Measurements from ENCODE around the gene DAB2. TPM values are rescaled to one million over a fixed set of nuclear protein-coding genes. Genes with fewer than 3 reads are reported as not detected.

DAB2 gene
- total and polyA plus RNA-seq, 2 of the 8 experiments (the other 6 are each of a cell fraction or from before 2014, with no cell fraction given) = 2.6 to 4.9 TPM

DNA sequence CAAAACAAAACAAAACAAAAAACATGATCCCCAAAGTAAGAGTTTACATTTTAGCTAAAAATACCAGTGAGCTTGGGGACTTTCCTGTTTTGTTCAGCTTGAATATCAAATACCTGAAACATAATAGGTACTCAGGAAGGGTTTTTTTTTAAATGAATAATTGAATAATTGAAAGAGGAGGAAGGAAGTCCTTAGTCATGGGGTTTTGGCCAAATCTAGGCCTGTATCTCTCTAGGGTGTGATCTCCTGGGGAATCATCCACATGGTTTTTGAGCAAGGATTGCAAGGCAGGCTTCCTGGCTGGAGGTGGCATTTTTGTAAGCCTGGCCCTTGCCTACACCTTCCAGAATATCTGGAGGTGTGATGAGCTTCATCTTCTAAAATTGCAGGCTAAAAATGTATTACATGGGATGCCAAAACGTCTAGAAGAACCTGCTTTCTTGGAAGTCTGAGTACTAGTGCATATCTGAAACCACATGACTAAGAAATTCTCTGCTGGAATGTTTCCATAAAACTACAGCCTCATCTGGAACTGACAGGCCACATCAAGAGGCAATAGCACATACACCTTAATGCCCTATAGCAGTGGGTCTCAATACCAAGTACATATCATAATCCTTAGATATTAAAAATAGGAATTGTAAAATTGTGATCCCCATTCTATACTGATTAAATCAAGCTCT lies 70.9 kb downstream of the DAB2 start (continued):
- TF ChIP-seq CHD7 (IDR thresholded peaks at IDR 0.05; ENCODE audit: insufficient replicate concordance, low read length) = no peak
- no peak for TF ChIP-seq BCL11A (IDR thresholded peaks at IDR 0.05; ENCODE audit: low read depth in 2 of 2, low read length in 2 of 2)
- TF ChIP-seq CBX5 (IDR thresholded peaks at IDR 0.05; ENCODE audit: low read depth, low read length) = no peak
- TF ChIP-seq SP1 (IDR thresholded peaks at IDR 0.05; ENCODE audit: low read depth, low read length) = no peak
- TF ChIP-seq CHD2 (IDR thresholded peaks at IDR 0.05; ENCODE audit: low read length) = no peak
- TF ChIP-seq FOSL1 (IDR thresholded peaks at IDR 0.05; ENCODE audit: insufficient read depth, low read depth, low read length) = no peak
- TF ChIP-seq RNF2 (IDR thresholded peaks at IDR 0.05; ENCODE audit: borderline replicate concordance, low read depth, low read length, missing control alignments, poor library complexity, severe bottlenecking) = no peak
- no peak for TF ChIP-seq POU5F1 (IDR thresholded peaks at IDR 0.05; ENCODE audit: low read depth, low read length)
- no peak for TF ChIP-seq TEAD4 (IDR thresholded peaks at IDR 0.05; ENCODE audit: low read depth, low read length)
- no peak for TF ChIP-seq ATF3 (IDR thresholded peaks at IDR 0.05; ENCODE audit: insufficient read depth, low read depth, low read length)
